HCT116 (cell line): ENCODE results near the gene SEMA3E.

ENCODE experiments used
- EGR1 ChIP-seq: IDR thresholded peaks from 2 replicates; pipeline ENCODE4 v1.6.1; 2012; ENCODE audit warnings: low read depth
- EZH2phosphoT487 ChIP-seq: fragments of 200-600 bp; IDR thresholded peaks from 2 replicates; pipeline ENCODE4 v1.6.1; 2018; ENCODE audit warnings: antibody characterized with exemption, borderline replicate concordance
- JUND ChIP-seq: IDR thresholded peaks from 2 replicates; pipeline ENCODE4 v1.6.1; 2012
- POLR2A ChIP-seq: IDR thresholded peaks from 2 replicates; pipeline ENCODE4 v1.7.0; 2011; ENCODE audit warnings: borderline replicate concordance; ENCODE audit not compliant: insufficient read depth, insufficient read length; ENCODE audit errors: extremely low read depth
- SIN3A ChIP-seq: IDR thresholded peaks from 2 replicates; pipeline ENCODE4 v1.6.1; 2012; ENCODE audit warnings: low read depth
- ZNF274 ChIP-seq: fragments of 200-500 bp; sonication (Bioruptor generic); IDR thresholded peaks from 2 replicates; pipeline ENCODE4 v1.6.1; 2014; ENCODE audit warnings: mild to moderate bottlenecking, low read depth, low read length, inconsistent platforms
- TF ChIP-seq, protein P1 (sequence below): IDR thresholded peaks from 2 replicates; pipeline ENCODE4 v1.6.1; 2012
- TF ChIP-seq, protein P2 (sequence below), 3 experiments: fragments of 200-600 bp in 1 of 3; sonication (generic) in 1 of 3; IDR thresholded peaks in 2 of 3; conservative IDR thresholded peaks in 1 of 3; 2 replicates each; pipeline ENCODE4 v1.5.1; 2012 to 2017; ENCODE audit warnings: low read depth in 2 of 3, low read length in 2 of 3, antibody characterized with exemption in 1 of 3, borderline replicate concordance in 1 of 3, control low read depth in 1 of 3, mild to moderate bottlenecking in 1 of 3, mixed read lengths in 1 of 3, mixed run types in 1 of 3, moderate library complexity in 1 of 3; ENCODE audit not compliant: insufficient read depth in 1 of 3

DNA sequence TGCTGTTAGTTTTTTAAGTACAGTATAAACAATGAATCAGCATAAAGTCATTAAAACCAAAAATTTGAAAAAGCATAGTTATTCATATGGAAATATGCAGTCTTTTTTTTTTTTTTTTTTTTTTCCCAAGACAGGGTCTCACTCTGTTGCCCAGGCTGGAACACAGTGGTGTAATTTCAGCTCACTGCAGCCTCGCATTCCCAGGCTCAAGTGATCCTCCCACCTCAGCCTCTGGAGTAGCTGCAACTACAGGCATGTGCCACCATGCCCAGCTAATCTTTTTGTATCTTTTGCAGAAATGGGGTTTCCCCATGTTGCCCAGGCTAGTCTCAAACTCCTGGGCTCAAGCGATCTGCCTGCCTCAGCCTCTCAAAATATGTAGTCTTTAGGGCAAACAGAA is 182.0 kb downstream of the SEMA3E start:
- TF ChIP-seq, protein P1, sequence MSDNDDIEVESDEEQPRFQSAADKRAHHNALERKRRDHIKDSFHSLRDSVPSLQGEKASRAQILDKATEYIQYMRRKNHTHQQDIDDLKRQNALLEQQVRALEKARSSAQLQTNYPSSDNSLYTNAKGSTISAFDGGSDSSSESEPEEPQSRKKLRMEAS = no peak
- TF ChIP-seq SIN3A = no peak
- no peak for TF ChIP-seq EGR1
- TF ChIP-seq JUND = no peak
- TF ChIP-seq POLR2A = no peak
- TF ChIP-seq, protein P2, sequence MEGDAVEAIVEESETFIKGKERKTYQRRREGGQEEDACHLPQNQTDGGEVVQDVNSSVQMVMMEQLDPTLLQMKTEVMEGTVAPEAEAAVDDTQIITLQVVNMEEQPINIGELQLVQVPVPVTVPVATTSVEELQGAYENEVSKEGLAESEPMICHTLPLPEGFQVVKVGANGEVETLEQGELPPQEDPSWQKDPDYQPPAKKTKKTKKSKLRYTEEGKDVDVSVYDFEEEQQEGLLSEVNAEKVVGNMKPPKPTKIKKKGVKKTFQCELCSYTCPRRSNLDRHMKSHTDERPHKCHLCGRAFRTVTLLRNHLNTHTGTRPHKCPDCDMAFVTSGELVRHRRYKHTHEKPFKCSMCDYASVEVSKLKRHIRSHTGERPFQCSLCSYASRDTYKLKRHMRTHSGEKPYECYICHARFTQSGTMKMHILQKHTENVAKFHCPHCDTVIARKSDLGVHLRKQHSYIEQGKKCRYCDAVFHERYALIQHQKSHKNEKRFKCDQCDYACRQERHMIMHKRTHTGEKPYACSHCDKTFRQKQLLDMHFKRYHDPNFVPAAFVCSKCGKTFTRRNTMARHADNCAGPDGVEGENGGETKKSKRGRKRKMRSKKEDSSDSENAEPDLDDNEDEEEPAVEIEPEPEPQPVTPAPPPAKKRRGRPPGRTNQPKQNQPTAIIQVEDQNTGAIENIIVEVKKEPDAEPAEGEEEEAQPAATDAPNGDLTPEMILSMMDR (IDR thresholded peaks at IDR 0.05 in 2 of 3, conservative IDR thresholded peaks at IDR 0.05 in 1 of 3; ENCODE audit: borderline replicate concordance in 1 of 3, insufficient read depth in 1 of 3, low read depth in 2 of 3, low read length in 2 of 3) = no peak
- no peak for TF ChIP-seq EZH2phosphoT487
- TF ChIP-seq ZNF274 = no peak
